Stimulated activated CD8-positive, alpha-beta memory T cell treated with anti-CD3 and anti-CD28 coated beads, Interleukin-4, amount 100 ng/mL, for 48 hours (primary cell): ENCODE results near the gene COL4A2.

ENCODE experiments used
- DNase-seq: peaks from one replicate; pipeline ENCODE4 v3.0.0-alpha.2; 2020

COL4A2 gene

DNA sequence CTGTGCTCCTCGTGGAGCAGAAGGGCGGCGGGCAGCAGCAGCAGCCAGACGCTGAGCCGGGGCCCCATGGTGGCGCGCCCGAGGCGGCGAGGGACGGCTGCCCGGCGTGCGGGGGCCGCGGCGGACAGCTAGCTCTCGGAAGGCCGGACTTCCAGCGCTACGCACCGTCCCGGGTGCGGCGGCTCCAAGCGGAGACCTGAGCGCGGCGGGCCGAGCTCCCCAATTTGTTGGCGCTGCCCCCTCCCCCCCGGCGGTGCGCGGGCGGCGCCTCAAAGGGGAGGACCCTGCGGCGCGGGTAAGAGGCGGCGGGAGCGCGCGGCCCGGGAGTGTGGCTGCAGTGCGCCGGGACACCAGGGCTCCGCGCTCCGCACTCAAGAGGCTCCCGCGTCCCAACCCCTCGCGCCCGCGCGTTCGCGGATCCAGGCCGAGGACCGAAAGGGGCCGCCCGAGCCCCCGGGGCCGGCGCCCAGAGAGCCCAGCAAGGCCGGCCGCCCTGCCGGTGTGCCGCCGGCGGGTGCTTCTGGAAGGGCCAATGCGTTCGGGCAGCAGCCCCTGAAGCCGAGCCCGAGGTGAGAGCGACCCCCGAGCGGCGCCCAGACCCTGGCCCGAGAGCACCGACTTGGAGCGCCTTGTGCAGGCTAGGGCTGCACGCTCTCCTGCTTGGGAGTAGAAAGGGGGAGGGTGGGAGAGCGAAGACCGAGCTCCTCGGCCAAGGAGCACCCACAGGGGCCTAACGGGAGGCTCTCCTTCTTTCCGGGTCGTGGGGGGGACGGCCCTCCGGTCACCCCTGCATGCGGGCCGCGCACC is at the start of gene COL4A2, which contains the start of gene COL4A1:
TSS of gene COL4A2 (plus strand) at position 325 of the 807 bp plus-strand sequence. CDS start 620 bp downstream, outside the sequence.
TSS of gene COL4A1 (minus strand) at position 198 of the 807 bp plus-strand sequence. CDS start at position 68, 130 bp downstream.
- no peak for DNase-seq

DNA sequence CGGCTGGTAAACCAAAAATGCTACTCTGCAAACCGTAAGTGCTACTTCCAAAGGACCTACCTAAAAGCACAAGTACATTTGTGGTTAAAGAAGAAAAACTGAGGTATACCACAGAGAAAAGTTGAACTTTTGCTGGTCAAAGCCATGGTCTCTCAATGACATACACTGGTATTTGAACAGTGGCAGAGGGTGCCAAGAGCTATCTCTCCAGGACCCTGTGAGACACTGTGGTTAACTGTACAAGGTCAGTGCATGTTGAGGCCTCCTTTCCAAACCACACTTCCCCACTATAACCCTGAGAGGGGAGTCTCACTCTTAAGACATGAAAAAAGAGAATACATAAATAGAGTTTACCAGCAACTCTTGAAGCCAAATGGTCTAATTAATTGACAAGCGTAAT is 49.7 kb upstream of the COL4A2 start:
- DNase-seq: no peak

DNA sequence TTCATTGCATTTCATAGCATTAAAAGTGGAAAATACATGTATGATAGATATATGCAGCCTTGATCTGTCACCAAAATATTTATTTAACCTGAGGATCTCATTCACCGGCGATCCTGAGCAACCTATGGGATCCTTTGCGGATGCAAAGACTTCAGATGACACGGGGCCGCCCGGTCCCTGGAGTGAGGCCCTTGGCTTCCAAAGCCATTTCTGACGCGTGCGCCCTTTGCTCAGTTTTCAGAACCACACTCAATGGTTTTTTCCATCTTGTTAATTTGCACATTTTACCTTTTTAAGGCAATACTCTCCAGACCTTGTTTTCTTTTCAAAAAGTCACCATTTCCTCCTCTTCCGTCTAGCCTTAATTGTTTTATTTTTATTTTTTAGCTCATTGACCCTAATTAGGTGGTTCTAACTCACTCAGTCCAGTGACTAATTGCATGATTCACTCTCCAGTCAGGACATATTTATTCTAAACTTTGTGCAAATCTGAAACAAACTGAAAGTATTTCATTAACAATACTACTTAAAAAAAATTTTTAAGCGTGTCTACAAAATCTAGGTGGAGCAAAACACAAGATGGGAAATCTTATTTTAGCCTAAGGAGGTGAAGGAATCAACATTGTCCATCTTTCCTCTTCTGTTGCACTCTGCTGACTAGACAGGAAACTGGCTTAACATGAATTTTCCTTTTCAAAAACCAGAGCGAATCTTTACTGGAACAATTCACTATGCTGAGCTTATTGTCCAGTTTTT is 48.0 kb upstream of the COL4A2 start:
- no peak for DNase-seq

DNA sequence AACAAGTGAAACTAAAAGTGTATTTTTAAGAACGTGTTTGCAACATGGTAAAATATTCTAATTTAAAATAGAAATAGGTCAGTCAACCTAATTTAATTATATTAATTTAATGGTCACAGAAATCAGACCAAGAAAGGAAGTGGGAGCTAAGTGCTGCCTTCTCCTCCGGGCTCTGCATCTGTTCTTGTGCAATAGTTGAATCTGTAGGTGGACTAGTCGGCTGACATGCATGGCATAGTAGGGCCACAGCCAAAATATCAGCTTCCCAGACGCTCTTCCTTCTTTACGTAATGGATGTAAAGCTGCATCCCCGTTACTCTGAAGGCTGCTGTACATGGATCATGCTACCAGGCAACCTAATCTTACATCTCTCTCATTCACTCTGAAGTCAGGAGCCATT is 47.4 kb upstream of the COL4A2 start:
- DNase-seq: no peak

DNA sequence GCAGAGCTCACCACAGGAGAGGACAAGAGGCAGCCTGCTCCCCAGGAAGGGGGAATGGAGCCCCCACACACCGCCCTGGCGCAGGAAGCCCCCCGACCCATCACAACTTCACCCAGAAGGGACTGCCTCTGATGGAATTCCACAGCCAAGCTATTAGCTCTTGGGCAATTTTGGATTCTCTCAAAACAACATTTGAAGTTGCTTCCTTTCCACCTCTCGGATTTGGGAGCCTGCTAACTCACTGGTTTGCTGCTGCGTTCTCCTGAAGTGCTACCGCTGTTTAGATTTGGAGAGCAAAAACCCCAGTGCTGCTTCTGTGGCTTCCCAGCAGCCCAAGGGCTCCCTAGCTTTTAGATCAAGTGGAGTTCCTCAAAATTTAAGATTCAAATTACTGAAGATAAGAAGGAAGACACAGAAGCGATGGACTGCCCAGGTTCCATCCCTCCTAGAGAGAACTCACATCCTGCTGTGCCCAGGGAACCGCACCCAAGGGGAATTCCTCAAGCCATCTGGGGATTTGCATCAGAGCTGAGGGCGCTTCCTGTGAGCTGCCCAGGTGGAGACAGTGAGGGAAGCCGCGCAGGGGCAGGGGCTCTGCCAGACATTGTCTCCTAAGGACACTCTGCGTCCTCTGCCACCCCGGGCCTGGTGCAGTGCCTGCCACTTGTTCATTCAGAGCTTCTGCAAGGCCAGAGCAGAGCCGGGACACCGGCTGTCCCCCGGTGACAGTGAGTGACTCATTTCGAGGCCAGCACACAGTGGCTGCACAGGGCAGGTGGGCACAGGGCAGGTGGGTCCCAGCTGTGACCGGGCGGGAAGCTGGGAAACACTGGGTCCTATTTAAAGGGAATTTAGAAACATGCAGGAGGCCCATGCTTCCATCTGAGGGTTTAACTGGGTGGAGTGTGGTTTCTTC is 45.7 kb upstream of the COL4A2 start:
- DNase-seq: no peak

DNA sequence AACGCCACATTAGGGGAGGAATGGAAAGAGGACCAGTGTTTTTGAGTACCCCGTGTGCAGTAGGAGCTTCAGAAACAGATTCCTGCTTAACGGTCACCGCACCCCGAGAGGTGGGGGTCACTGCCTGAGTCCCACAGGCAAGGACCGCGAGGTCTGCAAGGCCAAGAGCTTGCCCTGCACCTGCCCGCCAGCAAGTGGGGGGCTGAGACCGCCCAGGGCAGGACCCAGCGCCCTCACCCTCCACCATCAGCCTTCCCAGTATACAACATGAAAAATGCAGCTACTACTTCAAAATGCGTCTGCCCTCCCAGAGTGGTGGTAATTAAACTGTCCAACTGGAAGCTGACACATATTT is 45.0 kb upstream of the COL4A2 start:
- no peak for DNase-seq

DNA sequence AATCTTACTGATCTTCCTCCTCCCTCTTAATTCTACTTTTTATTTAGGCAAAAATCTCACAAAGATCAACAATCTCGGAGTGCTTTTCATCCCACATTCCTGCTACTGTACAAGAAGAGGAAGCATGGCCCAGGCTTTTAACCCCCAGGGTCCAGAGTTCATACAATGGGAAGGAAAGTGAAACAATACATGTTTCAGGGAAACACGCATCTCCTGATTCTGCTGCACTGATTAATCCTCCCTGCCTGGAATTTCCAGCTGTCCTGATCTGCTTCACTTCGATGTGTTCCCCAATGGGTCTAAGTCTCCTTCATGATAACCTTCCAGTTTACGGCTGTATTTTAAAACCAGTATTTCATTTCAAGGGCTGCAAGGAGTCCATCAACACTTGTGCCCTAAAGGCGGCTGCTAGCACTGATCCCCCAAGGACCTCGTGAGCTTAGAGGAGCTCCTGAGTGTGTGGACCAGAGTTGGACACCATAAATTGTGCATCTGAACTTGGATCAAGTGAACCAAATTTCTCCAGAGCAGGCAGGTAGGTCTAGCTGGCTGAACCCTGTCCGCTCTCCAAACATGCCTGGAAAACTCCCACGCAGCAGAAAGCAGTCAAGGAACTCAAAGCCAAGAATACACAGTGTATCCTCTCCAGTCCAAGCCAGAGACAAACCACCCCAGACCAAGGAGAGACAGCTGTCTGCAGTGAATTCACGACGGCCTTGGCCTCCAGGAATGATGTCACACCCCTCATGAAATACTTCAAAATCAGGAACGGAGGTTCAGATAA is 44.4 kb upstream of the COL4A2 start:
- DNase-seq: no peak

DNA sequence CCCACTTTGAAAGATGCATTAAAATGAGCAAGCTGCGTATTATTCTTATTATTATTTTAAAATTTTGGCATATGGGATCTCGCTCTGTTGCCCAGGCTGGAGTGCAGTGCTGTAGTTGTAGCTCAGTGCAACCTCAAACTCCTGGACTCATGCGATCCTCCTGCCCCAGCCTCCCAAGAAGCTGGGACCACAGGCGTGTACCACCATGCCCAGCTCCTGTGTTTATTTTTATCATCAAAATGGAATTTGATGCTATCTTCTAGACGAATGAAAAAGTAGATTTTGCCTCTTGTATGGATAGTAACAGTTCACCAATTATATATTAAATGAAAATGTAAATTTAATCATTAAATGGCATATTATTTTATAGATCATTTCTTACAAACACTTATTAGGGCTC is 43.7 kb upstream of the COL4A2 start:
- no peak for DNase-seq

DNA sequence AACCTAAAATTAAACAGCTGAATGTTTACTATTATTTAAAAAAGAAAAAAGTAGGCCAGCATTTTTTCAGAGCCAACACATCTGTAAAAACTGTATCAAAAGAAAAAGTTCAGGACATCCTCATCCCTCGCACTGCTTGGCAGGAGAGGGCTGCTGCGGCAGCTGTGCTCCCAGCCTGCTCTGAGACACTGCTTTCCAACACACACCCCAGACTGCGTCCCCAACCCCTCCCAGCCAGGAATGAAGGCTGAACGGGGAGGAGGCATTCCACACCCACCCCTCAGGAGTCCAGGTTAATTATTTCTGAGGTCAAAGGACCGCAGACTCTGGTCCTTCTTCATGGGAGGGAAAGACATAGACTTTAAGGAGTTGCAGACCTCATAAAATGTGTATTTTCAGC is 43.2 kb upstream of the COL4A2 start:
- DNase-seq: no peak

DNA sequence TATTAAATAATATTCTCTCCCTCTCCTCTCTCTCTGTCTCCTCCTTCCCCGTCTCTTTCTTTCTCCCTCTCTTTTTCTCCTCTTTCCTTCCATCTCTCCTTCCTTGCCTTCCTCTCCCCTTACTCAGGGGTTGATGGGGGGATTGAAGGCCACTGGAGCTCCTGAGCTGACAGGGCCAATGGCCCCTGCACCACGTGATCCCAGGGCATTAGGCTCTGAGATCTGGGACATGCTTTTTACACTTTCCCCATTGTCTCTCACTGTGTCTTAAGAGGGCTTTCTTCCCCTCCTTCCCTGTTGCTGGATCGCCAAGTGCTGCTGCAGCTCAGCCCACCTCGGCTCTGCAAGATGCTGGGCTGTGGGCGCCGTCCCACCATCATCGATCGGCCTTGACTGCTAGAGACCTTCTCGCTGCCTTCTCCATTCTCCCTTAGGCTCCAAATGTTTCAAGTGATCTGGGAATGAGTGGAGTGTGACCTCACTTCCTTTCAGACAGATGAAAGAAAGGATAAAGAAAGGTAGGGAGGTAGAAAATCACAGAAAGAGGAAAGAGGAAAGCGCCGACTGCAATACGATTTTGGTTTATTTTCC is 42.3 kb upstream of the COL4A2 start:
- no peak for DNase-seq

DNA sequence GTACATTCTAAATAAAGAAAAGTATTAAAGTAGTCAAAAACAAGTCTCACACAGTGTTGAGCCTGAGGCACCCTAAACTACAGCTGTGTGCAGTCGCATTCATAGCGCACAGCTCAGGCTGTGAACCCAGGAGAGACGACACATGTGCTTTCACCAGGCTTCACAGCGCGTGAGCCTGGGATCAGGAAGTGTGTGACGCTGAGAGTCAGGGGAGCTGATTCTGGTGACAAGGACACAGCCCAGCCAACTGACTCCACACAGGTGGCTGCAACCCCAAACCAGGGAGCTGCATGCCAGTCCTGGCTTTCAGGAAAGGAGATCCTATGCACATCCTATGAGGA is 41.8 kb upstream of the COL4A2 start:
- no peak for DNase-seq

DNA sequence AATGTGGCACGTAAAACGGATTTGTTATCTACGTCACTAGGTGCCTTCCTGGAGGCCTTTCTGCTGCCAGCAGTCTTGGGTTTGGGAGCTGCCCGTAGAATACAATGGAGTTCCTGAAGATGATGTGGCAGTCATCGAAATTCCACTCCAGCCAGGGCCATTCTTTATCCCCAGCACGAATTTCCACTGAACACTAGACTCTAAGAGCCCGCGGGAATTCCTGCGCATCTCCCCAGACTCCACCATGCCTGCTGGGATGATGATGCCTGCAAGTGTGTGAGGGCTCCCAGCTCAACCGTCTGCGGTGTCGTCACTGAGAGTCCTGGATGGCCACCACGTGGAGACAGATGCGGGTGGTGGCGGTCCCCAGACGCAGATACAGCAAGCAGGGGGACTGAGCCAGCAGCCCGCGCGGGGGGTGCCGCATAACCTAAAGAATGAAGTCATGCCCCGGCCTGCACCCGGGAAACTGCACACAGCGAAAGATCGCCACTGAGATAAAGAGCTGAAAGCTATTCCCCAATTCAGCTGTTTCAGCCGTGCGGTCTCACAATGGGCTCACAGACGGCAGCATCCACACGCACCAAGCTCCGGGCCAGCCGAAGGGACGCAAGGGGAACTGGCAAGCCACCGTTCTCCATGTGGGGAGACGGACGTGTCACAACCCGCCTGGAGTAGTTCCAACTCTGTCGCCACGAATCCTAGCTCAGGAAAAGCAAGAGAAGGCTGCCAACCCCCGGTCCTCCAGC is 41.2 kb upstream of the COL4A2 start:
- no peak for DNase-seq

DNA sequence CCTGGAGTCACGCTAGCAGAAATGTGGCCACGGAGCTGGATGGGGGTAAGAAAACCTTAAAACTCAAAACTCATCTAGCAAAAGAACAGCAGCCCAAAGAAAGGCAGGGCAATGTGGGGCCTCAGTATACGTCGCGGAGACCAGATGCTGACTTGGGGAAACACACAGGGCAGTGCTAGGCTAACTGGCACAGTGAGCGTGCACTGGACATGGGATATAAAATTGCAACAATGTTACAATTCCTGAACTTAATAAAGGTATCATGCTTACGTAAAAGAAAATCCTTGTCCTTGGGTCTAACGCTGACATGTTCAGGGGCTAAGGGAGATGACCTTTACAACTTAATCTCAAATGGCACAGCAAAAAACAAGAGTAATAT is 40.7 kb upstream of the COL4A2 start:
- no peak for DNase-seq

DNA sequence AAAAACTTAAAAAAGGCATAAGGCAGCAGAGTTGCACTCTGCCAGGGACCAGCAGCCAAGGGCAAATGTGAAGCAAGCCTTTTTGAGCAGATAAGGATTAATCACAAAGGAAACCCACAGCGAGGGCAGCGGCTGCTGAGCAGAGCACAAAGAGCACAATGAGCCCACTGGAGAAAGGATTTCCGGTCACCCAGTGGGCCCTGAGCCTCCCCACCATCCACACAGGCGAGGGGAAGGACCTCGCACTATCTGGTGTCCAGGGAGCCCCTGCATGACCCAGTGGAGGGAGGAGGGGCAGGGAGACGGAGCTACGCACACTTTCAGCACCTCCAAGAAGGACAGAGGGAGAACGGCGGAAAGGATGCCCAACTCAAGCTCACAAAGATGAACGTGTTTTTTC is 40.1 kb upstream of the COL4A2 start:
- no peak for DNase-seq

DNA sequence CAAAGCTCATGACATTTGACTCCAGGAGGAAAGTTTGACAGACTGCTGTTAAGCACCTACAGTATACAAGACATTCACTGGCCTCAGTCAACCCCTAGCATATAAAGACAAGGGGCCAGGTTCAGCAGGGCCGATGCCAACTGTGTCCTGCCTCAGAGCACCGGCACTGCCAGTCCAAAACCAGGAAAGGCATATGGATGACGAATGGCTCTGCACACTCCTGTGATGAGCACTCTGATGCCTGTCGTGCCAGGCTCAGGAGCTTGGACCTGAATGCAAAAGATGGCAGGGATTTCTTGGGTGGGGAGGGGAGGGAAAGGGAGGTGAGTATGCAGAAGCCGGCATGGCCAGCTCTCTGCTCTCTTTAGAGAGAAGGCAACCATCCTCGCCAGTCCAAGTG is 39.0 kb upstream of the COL4A2 start:
- no peak for DNase-seq

DNA sequence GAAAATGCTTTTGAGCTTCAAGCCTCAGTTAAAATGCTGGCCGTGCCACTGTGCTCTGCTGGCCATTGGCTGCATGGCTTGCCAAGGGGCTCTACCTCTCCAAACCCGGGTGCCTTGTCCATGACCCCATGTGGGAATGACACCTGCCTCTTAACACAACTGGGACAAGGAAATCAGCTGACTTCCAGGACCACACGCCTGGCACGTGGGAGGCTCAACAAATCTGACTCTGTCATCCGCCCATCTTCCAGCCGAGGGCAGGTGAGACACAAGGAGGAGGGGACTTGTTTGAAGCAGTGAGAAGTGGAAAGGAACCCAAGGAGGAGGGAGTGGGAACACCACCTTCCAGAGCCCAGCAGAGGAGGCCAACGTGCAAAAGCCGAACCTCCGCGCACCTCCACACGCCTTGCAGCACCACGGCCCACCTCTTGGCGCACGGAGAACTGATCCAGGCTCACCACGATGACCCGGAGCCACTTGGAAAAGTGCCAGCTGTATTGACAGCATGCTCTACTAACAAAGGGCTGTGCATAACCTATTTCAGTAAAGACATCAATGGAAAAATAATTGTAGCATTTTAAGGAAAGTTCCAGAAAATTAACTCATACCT is 38.4 kb upstream of the COL4A2 start:
- DNase-seq: no peak

DNA sequence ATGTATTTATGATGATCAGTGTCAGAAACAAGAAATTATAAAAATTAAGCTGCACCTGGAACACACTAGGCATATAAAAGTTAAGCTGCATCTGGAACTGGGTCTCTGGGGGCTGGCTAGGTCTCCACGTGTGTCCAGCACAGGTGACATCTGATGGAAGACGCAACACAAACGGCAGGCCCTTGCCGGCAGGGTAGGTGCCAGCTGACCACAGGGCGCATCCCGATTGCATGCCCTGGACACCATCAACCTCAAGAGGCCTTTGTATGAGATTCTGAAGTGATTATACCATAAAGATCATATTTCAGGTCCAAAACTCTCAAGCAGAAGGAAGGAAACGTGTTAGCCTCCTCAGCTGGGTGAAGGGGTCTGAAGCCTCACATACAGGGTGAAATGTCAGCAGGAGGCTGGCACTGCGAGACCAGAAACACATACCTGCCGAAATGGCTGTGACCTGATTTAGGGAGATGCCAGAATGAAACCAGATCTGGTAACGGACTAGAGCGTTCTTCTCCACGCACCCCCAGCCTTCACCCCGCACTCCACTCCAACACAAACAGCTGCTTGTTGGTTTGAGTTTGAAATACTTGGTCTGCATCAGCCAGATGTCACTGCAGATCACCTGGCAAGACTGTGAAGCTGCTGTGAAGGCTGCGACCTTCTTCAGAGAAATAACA is 37.4 kb upstream of the COL4A2 start:
- no peak for DNase-seq

DNA sequence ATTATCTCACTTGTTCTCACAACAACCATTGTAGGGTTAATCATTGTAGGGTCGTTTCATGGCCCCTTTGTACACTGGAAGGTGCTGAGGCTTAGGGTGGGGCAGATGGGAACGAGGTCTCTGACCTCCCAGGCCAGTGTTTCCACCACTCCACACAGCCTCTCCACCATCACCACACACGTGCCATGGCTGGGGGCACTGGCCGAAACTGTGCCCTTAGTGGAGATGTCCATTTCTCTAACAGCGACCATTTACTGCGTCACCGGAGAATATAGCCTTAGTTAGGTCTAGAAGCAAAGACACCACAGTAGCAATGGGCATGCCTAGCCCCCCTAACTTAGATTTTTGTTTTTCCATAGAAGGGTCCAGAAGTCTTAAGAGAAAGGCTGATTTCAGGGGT is 36.6 kb upstream of the COL4A2 start:
- no peak for DNase-seq

DNA sequence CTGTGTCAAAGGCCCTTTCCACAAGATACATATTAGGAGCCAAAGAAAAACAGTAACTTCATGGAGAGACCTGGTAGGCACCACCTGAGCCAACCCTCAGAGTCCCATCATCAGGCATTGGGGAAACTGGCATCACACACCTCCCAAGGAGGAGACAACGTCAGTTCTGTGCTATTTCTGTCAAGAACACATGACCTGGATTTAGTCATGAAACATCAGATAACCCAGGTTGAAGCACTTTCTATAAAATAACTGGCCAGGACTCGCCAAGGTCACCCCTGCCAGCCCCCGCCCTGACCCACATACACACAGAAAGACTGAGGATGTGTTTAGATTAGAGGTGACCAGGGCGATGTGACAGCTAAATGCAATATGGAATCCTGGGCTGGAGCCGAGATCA is 35.8 kb upstream of the COL4A2 start:
- no peak for DNase-seq

DNA sequence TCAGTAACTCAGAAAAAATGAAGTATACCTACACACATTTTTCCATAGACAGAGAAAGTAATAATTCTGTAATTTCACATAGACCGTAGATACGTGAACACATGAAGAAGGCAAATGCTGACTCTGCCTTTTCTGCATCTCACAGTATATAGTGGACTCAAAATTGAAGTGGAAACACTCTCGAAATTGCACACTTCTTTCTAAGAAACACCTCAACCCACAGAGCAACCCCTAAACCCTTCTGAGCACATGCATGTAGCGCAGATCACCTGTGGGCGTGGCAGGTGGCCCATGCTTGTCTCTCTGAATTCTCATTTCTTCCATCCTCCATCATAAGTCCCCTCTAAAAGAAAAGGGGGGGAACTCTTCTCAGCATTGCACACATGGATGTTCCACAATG is 34.9 kb upstream of the COL4A2 start:
- no peak for DNase-seq
